ENCODE measurements around the gene IFITM5. TPM values are rescaled to one million over a fixed set of nuclear protein-coding genes. Genes with fewer than 3 reads are reported as not detected.
"Not testable (repeated sequence)": the region's sequence is repeated elsewhere in the genome, so short reads cannot be mapped to it uniquely, and the experiment has no call there.

Gene IFITM5
- total and polyA plus RNA-seq, 2 experiments from 2014 or later, result not detected

GRCh38 chr11:313304-313786, 14.0 kb upstream of the IFITM5 start:
- TF ChIP-seq EZH2 (IDR thresholded peaks at IDR 0.05; ENCODE audit: borderline replicate concordance) (no peak), CTCF (IDR thresholded peaks at IDR 0.05; ENCODE audit: poor library complexity) (no peak), EZH2phosphoT487 (IDR thresholded peaks at IDR 0.05; ENCODE audit: low read depth, severe bottlenecking, unreplicated experiment) (no peak)
- Histone ChIP-seq H4K20me1 (ENCODE audit: insufficient read depth, poor library complexity, severe bottlenecking) (no peaks in the 10 kb centered on the region), H3K9me3 (ENCODE audit: low read depth) (no peaks in the 10 kb centered on the region), H2AFZ (no peak overlapping the region), H3K9me2 (replicated peaks; ENCODE audit: insufficient read depth) (no peaks in the 10 kb centered on the region), H3K4me1 (ENCODE audit: insufficient read depth) (peaks cover 53% of the 10 kb centered on the region), H3K36me3 (replicated peaks; ENCODE audit: insufficient read depth, low read depth) (no peaks in the 10 kb centered on the region), H3K27ac (peak overlapping the region; percentile 89), H3K4me3 (no peak overlapping the region), H3K27me3 (peaks cover 14% of the 10 kb centered on the region), H3K79me2 (peaks cover 35% of the 10 kb centered on the region), H3K4me2 (peak overlapping the region; percentile 84)
- DNase-seq (ENCODE audit: low spot score), result no peak
- 51% methylated on average over 8 of the region's 8 CpGs for WGBS (ENCODE audit: low lambda C conversion rate, missing lambda C conversion rate)

- H3K4me3 ChIP-seq, result no peak overlapping the region
- no peak overlapping the region for H2AFZ ChIP-seq
- H3K4me1 ChIP-seq (ENCODE audit: insufficient read depth), result peaks cover 53% of the 10 kb centered on the region
- no peaks in the 10 kb centered on the region for H3K9me3 ChIP-seq (ENCODE audit: low read depth)
- DNase-seq (ENCODE audit: low spot score), result no peak
- H3K4me2 ChIP-seq, result peak overlapping the region; percentile 84
- H3K27me3 ChIP-seq, result peaks cover 9% of the 10 kb centered on the region
- 62% methylated on average over 12 of the region's 14 CpGs for WGBS (ENCODE audit: low lambda C conversion rate, missing lambda C conversion rate)
- peak overlapping the region; percentile 89 for H3K27ac ChIP-seq
- H3K79me2 ChIP-seq, result peaks cover 32% of the 10 kb centered on the region
- H3K9me2 ChIP-seq (replicated peaks; ENCODE audit: insufficient read depth), result no peaks in the 10 kb centered on the region
- no peaks in the 10 kb centered on the region for H4K20me1 ChIP-seq (ENCODE audit: insufficient read depth, poor library complexity, severe bottlenecking)
- TF ChIP-seq EZH2phosphoT487 (IDR thresholded peaks at IDR 0.05; ENCODE audit: low read depth, severe bottlenecking, unreplicated experiment), result no peak
- TF ChIP-seq CTCF (IDR thresholded peaks at IDR 0.05; ENCODE audit: poor library complexity), result no peak
- no peak for TF ChIP-seq EZH2 (IDR thresholded peaks at IDR 0.05; ENCODE audit: borderline replicate concordance)
- H3K36me3 ChIP-seq (replicated peaks; ENCODE audit: insufficient read depth, low read depth), result no peaks in the 10 kb centered on the region
Measured at GRCh38 chr11:312092-312816, 12.9 kb upstream of the IFITM5 start.

- not testable (repeated sequence) for H3K4me3 ChIP-seq; H3K9me3 ChIP-seq (ENCODE audit: low read depth); H3K36me3 ChIP-seq (replicated peaks; ENCODE audit: insufficient read depth, low read depth); H3K27me3 ChIP-seq; H3K9me2 ChIP-seq (replicated peaks; ENCODE audit: insufficient read depth); H3K27ac ChIP-seq; H4K20me1 ChIP-seq (ENCODE audit: insufficient read depth, poor library complexity, severe bottlenecking); DNase-seq (ENCODE audit: low spot score); H2AFZ ChIP-seq
- Histone ChIP-seq H3K79me2 (peaks cover 21% of the 10 kb centered on the region), H3K4me1 (ENCODE audit: insufficient read depth) (peaks cover 46% of the 10 kb centered on the region), H3K4me2 (peak overlapping the region; percentile 84)
- 10% methylated on average over 11 of the region's 71 CpGs for WGBS (ENCODE audit: low lambda C conversion rate, missing lambda C conversion rate)
Measured at GRCh38 chr11:311013-311748, 11.9 kb upstream of the IFITM5 start.

GRCh38 chr11:309979-310572, 10.8 kb upstream of the IFITM5 start:
- not testable (repeated sequence) for DNase-seq (ENCODE audit: low spot score); H3K4me3 ChIP-seq; H3K9me3 ChIP-seq (ENCODE audit: low read depth)

GRCh38 chr11:308740-309665, 9.7 kb upstream of the IFITM5 start:
- Histone ChIP-seq H3K27ac (peak overlapping the region; percentile 82), H3K4me3 (peak overlapping the region; percentile 15), H3K4me2 (peak overlapping the region; percentile 79), H3K4me1 (ENCODE audit: insufficient read depth) (peaks cover 32% of the 10 kb centered on the region)
- DNase-seq (ENCODE audit: low spot score); H3K79me2 ChIP-seq; H2AFZ ChIP-seq; H3K27me3 ChIP-seq; H3K36me3 ChIP-seq (replicated peaks; ENCODE audit: insufficient read depth, low read depth); H4K20me1 ChIP-seq (ENCODE audit: insufficient read depth, poor library complexity, severe bottlenecking); H3K9me3 ChIP-seq (ENCODE audit: low read depth); H3K9me2 ChIP-seq (replicated peaks; ENCODE audit: insufficient read depth): not testable (repeated sequence)
- WGBS (ENCODE audit: low lambda C conversion rate, missing lambda C conversion rate), result 55% methylated on average over 24 of the region's 24 CpGs

More at GRCh38 chr11:309979-310572, 10.8 kb upstream of the IFITM5 start:
- not testable (repeated sequence) for H3K36me3 ChIP-seq (replicated peaks; ENCODE audit: insufficient read depth, low read depth); H3K27me3 ChIP-seq; H2AFZ ChIP-seq; H4K20me1 ChIP-seq (ENCODE audit: insufficient read depth, poor library complexity, severe bottlenecking); H3K9me2 ChIP-seq (replicated peaks; ENCODE audit: insufficient read depth)
- peaks cover 35% of the 10 kb centered on the region for H3K4me1 ChIP-seq (ENCODE audit: insufficient read depth)
- peak overlapping the region; percentile 79 for H3K4me2 ChIP-seq
- peak overlapping the region; percentile 82 for H3K27ac ChIP-seq
- H3K79me2 ChIP-seq, result peaks cover 10% of the 10 kb centered on the region
- WGBS (ENCODE audit: low lambda C conversion rate, missing lambda C conversion rate), result 28% methylated on average over 5 of the region's 18 CpGs
